Measurements from ENCODE around the gene ANO1. TPM values are rescaled to one million over a fixed set of nuclear protein-coding genes. Genes with fewer than 3 reads are reported as not detected.

ANO1 gene
- total RNA-seq, 1 donor from 2014 or later: 0.33 TPM

GRCh38 chr11:70159627-70160570 lies 81.8 kb downstream of the ANO1 start:
- DNase-seq (ENCODE audit: low read depth, low spot score): no peak

- no peak for DNase-seq (ENCODE audit: low read depth, low spot score)
These were observed 83.0 kb downstream of the ANO1 start for GRCh38 chr11:70161043-70161625.

- DNase-seq (ENCODE audit: low read depth, low spot score): no peak
These were observed 86.6 kb downstream of the ANO1 start for GRCh38 chr11:70164705-70165104.

- no peak for DNase-seq (ENCODE audit: low read depth, low spot score)
These were observed 89.0 kb downstream of the ANO1 start for GRCh38 chr11:70167120-70167519.

- no peak for DNase-seq (ENCODE audit: low read depth, low spot score)
These were observed 89.7 kb downstream of the ANO1 start for GRCh38 chr11:70167723-70168404.

- no peak for DNase-seq (ENCODE audit: low read depth, low spot score)
These were observed 90.3 kb downstream of the ANO1 start for GRCh38 chr11:70168405-70168754.

- no peak for DNase-seq (ENCODE audit: low read depth, low spot score)
These were observed 91.0 kb downstream of the ANO1 start for GRCh38 chr11:70169127-70169526.

GRCh38 chr11:70169632-70170031 lies 91.5 kb downstream of the ANO1 start:
- DNase-seq (ENCODE audit: low read depth, low spot score): no peak

GRCh38 chr11:70170596-70171210 lies 92.6 kb downstream of the ANO1 start:
- DNase-seq (ENCODE audit: low read depth, low spot score): no peak

GRCh38 chr11:70173018-70173417 lies 94.9 kb downstream of the ANO1 start:
- DNase-seq (ENCODE audit: low read depth, low spot score): no peak

GRCh38 chr11:70174547-70175235 lies 96.6 kb downstream of the ANO1 start:
- no peak for DNase-seq (ENCODE audit: low read depth, low spot score)

GRCh38 chr11:70175236-70175698 lies 97.2 kb downstream of the ANO1 start:
- no peak for DNase-seq (ENCODE audit: low read depth, low spot score)

GRCh38 chr11:70176940-70177689 lies 99.0 kb downstream of the ANO1 start:
- no peak for DNase-seq (ENCODE audit: low read depth, low spot score)

- DNase-seq (ENCODE audit: low read depth, low spot score): no peak
These were observed 102.8 kb downstream of the ANO1 start for GRCh38 chr11:70180906-70181305.

- no peak for DNase-seq (ENCODE audit: low read depth, low spot score)
These were observed 104.1 kb downstream of the ANO1 start for GRCh38 chr11:70182266-70182665.

GRCh38 chr11:70183032-70183431 lies 104.9 kb downstream of the ANO1 start:
- no peak for DNase-seq (ENCODE audit: low read depth, low spot score)

- no peak for DNase-seq (ENCODE audit: low read depth, low spot score)
These were observed 105.5 kb downstream of the ANO1 start for GRCh38 chr11:70183483-70184176.

GRCh38 chr11:70184396-70184795 lies 106.3 kb downstream of the ANO1 start:
- DNase-seq (ENCODE audit: low read depth, low spot score): no peak

- no peak for DNase-seq (ENCODE audit: low read depth, low spot score)
These were observed 107.4 kb downstream of the ANO1 start for GRCh38 chr11:70185348-70186055.
